ENCODE results near the gene ANKRD13D.
"Not testable (repeated sequence)": the region's sequence is repeated elsewhere in the genome, so short reads cannot be mapped to it uniquely, and the experiment has no call there.

ANKRD13D gene

GRCh38 chr11:67309166-67309565, 20.1 kb downstream of the ANKRD13D start:
- no peaks in the 10 kb centered on the region for H3K36me3 Mint-ChIP-seq (ENCODE audit: low read depth)
- H3K9me3 Mint-ChIP-seq: no peaks in the 10 kb centered on the region
- peaks cover 29% of the 10 kb centered on the region for H3K4me1 Mint-ChIP-seq (ENCODE audit: low read depth)
- no peak overlapping the region for H3K4me3 Mint-ChIP-seq
- no peak overlapping the region for H3K27ac Mint-ChIP-seq
- H3K27me3 Mint-ChIP-seq: no peaks in the 10 kb centered on the region

DNA sequence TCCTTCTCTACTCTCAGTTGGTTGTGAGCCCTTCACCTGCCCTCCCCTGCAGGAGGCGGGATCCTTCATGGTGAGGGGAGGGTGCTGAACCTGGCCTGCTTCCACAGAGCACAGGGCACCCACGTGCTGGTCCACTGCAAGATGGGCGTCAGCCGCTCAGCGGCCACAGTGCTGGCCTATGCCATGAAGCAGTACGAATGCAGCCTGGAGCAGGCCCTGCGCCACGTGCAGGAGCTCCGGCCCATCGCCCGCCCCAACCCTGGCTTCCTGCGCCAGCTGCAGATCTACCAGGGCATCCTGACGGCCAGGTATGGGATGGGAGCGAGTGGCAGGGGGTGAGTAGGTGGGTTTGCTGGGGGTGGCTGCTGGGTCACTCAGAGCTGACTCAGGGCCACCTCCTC, 20.6 kb downstream of the ANKRD13D start:
- H3K4me1 Mint-ChIP-seq (ENCODE audit: low read depth): peaks cover 27% of the 10 kb centered on the region

DNA sequence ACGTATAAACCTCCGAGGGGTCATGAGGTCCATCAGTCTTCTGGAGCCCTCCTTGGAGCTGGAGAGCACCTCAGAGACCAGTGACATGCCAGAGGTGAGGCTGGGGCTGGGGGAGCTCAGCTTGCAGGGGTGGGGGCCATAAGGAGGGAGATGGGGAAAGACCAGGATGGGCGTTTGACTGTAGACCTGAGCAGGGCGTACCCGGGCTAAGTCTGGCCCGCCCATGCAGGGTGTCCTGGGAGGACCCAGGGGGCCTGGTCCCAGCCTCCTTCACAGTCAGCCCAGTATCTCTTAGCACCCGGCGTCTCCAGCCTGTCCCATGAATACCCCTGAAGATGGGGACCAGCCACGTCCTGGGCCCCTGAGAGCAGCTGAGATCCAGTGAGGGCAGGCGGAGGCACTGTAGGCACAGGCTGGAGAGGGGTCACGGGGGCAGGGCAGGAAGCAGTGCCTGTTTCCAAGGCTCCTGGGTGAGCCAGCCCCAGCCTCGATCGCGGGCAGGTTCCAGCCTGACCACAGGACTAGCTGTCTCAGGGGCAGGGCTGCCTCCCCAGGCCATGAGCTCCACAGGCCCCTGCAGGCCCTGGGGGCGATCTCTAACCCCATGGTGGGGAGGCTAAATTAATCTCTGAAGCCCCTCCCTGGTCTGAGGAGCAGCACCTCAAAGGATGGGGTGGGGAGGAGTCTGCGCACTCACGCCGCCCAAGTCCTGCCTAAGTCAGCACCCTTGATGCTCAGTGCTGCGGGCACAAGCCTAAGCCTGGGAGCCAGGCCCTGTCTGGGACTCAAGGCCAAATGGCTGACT, 21.3 kb downstream of the ANKRD13D start:
- no peaks in the 10 kb centered on the region for H3K36me3 Mint-ChIP-seq (ENCODE audit: low read depth)
- no peaks in the 10 kb centered on the region for H3K27me3 Mint-ChIP-seq
- peaks cover 26% of the 10 kb centered on the region for H3K4me1 Mint-ChIP-seq (ENCODE audit: low read depth)
- H3K4me3 Mint-ChIP-seq: no peak overlapping the region
- H3K27ac Mint-ChIP-seq: no peak overlapping the region
- H3K9me3 Mint-ChIP-seq: no peaks in the 10 kb centered on the region

More for the DNA sequence above, 20.6 kb downstream of the ANKRD13D start:
- Mint-ChIP-seq H3K27ac (no peak overlapping the region), H3K9me3 (no peaks in the 10 kb centered on the region), H3K4me3 (no peak overlapping the region), H3K36me3 (ENCODE audit: low read depth) (no peaks in the 10 kb centered on the region), H3K27me3 (no peaks in the 10 kb centered on the region)

- Mint-ChIP-seq H3K36me3 (ENCODE audit: low read depth) (no peaks in the 10 kb centered on the region), H3K9me3 (no peaks in the 10 kb centered on the region), H3K4me1 (ENCODE audit: low read depth) (peaks cover 26% of the 10 kb centered on the region), H3K4me3 (no peak overlapping the region), H3K27me3 (no peaks in the 10 kb centered on the region), H3K27ac (no peak overlapping the region)
Observed at GRCh38 chr11:67311051-67311555, 22.0 kb downstream of the ANKRD13D start.

- H3K4me3 Mint-ChIP-seq: no peak overlapping the region
- no peaks in the 10 kb centered on the region for H3K36me3 Mint-ChIP-seq (ENCODE audit: low read depth)
- no peaks in the 10 kb centered on the region for H3K9me3 Mint-ChIP-seq
- no peak overlapping the region for H3K27ac Mint-ChIP-seq
- peaks cover 26% of the 10 kb centered on the region for H3K4me1 Mint-ChIP-seq (ENCODE audit: low read depth)
- H3K27me3 Mint-ChIP-seq: no peaks in the 10 kb centered on the region
Observed at GRCh38 chr11:67311556-67312082, 22.5 kb downstream of the ANKRD13D start.

- no peaks in the 10 kb centered on the region for H3K27me3 Mint-ChIP-seq
- no peaks in the 10 kb centered on the region for H3K9me3 Mint-ChIP-seq
- no peaks in the 10 kb centered on the region for H3K36me3 Mint-ChIP-seq (ENCODE audit: low read depth)
- H3K4me1 Mint-ChIP-seq (ENCODE audit: low read depth): peaks cover 30% of the 10 kb centered on the region
- H3K4me3 Mint-ChIP-seq: no peak overlapping the region
- H3K27ac Mint-ChIP-seq: peak overlapping the region; percentile 86
Observed at GRCh38 chr11:67312187-67313021, 23.3 kb downstream of the ANKRD13D start.

DNA sequence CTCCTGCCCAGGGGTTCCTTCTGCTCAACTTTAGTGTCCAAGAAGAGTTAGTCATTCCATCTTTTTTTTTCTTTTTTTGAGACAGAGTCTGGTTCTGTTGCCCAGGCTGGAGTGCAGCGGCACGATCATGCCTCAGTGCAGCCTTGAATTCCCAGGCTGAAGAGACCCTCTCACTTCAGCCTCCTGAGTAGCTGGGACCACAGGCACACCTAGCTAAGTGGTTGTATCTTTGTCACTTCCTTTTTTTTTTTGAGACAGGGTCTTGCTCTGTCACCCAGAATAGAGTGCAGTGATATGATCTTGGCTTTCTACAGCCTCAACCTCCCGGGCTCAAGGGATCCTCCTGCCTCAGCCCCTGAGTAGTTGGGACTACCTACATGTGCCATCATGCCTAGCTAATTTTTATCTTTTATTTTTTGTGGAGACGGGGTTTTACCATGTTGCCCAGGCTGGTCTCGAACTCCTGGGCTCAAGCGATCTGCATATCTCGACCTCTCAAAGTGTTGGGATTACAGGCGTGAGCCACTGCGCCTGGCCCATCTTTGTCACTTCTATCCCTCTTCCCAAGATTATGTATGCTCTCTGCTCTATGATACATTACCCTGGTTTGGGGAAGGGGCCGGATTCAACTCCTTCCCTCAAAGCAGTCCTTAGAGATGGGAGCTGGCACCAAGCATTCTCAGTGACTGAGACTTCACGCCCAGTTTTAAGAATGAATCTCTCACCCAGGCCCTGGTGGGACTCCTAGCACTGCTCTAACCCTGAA, 24.2 kb downstream of the ANKRD13D start:
- Mint-ChIP-seq H3K27ac (peak overlapping the region; percentile 86), H3K27me3 (no peaks in the 10 kb centered on the region), H3K4me1 (ENCODE audit: low read depth) (peaks cover 36% of the 10 kb centered on the region), H3K9me3 (no peaks in the 10 kb centered on the region), H3K4me3 (no peak overlapping the region), H3K36me3 (ENCODE audit: low read depth) (no peaks in the 10 kb centered on the region)

DNA sequence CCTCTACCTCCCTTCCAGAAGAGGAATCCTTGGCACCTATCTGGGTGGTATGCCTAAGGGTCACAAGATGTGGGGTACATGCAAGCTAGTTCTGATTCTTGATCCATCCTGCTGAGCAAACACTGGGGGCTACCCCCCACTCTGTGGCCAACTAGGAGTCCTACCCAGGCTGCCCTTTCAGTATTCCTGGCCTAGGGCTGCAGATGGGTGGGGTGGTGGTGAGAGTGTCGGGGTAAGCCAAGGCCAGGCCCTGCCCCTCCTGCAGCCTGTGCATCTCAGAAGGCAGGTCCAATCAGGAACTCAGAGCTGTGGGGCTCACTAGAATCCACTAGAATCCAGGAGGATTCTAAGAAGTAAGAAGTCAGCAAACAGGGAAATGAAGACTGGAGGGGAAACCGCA, 25.1 kb downstream of the ANKRD13D start:
- Mint-ChIP-seq H3K9me3 (no peaks in the 10 kb centered on the region), H3K27ac (no peak overlapping the region), H3K36me3 (ENCODE audit: low read depth) (no peaks in the 10 kb centered on the region), H3K4me1 (ENCODE audit: low read depth) (peaks cover 42% of the 10 kb centered on the region), H3K4me3 (no peak overlapping the region), H3K27me3 (peaks cover 3% of the 10 kb centered on the region)

- Mint-ChIP-seq H3K36me3 (ENCODE audit: low read depth) (no peaks in the 10 kb centered on the region), H3K27ac (no peak overlapping the region), H3K4me3 (no peak overlapping the region), H3K9me3 (no peaks in the 10 kb centered on the region), H3K27me3 (peaks cover 3% of the 10 kb centered on the region), H3K4me1 (ENCODE audit: low read depth) (peaks cover 42% of the 10 kb centered on the region)
Observed at GRCh38 chr11:67315325-67315909, 26.3 kb downstream of the ANKRD13D start.

DNA sequence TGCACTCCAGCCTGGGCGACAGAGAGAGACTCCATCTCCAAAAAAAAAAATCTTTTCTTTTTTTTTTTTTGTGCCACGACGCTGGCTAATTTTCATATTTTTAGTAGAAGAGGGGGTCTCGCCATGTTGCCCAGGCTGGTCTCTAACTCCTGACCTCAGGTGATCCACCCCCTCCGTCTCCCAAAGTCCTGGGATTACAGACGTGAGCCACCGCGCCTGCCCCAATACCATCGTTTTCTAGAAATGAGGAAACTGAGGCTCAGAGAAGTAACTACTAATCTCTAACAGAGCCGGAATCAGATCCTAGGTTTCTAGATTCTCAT, 27.7 kb downstream of the ANKRD13D start:
- peaks cover 3% of the 10 kb centered on the region for H3K27me3 Mint-ChIP-seq
- no peaks in the 10 kb centered on the region for H3K36me3 Mint-ChIP-seq (ENCODE audit: low read depth)
- peak overlapping the region; percentile 94 for H3K4me3 Mint-ChIP-seq
- H3K4me1 Mint-ChIP-seq (ENCODE audit: low read depth): peaks cover 37% of the 10 kb centered on the region
- no peaks in the 10 kb centered on the region for H3K9me3 Mint-ChIP-seq
- H3K27ac Mint-ChIP-seq: peak overlapping the region; percentile 97

- peaks cover 32% of the 10 kb centered on the region for H3K4me1 Mint-ChIP-seq (ENCODE audit: low read depth)
- no peaks in the 10 kb centered on the region for H3K36me3 Mint-ChIP-seq (ENCODE audit: low read depth)
- H3K27ac Mint-ChIP-seq: peak overlapping the region; percentile 97
- peak overlapping the region; percentile 94 for H3K4me3 Mint-ChIP-seq
- H3K9me3 Mint-ChIP-seq: no peaks in the 10 kb centered on the region
- H3K27me3 Mint-ChIP-seq: peaks cover 3% of the 10 kb centered on the region
Observed at GRCh38 chr11:67317205-67317887, 28.2 kb downstream of the ANKRD13D start.

- Mint-ChIP-seq H3K4me3 (peak overlapping the region; percentile 94), H3K9me3 (no peaks in the 10 kb centered on the region), H3K27me3 (peaks cover 3% of the 10 kb centered on the region), H3K27ac (peak overlapping the region; percentile 97), H3K4me1 (ENCODE audit: low read depth) (peaks cover 25% of the 10 kb centered on the region), H3K36me3 (ENCODE audit: low read depth) (no peaks in the 10 kb centered on the region)
Observed at GRCh38 chr11:67317888-67318555, 28.9 kb downstream of the ANKRD13D start.

GRCh38 chr11:67318876-67319275, 29.8 kb downstream of the ANKRD13D start:
- not testable (repeated sequence) for H3K36me3 Mint-ChIP-seq (ENCODE audit: low read depth); H3K27me3 Mint-ChIP-seq; H3K27ac Mint-ChIP-seq; H3K9me3 Mint-ChIP-seq
- peak overlapping the region; percentile 94 for H3K4me3 Mint-ChIP-seq
- H3K4me1 Mint-ChIP-seq (ENCODE audit: low read depth): peaks cover 18% of the 10 kb centered on the region

Measured in stimulated activated naive CD8-positive, alpha-beta T cell treated with anti-CD3 and anti-CD28 coated beads, Interleukin-15, Interleukin-2, amounts not matched to agents 100 ng/mL and 50 ng/mL, for 24 hours (primary cell).